ENCODE data around the gene TYSND1. TPM values are rescaled to one million over a fixed set of nuclear protein-coding genes. Genes with fewer than 3 reads are reported as not detected.

TYSND1 gene
- polyA plus RNA-seq, 1 donor from 2014 or later: 21.0 TPM

- H3K4me3 Mint-ChIP-seq: peak overlapping the region in 1 of 4 donors; percentile 48
- peaks cover 2% of the 10 kb centered on the region for H3K36me3 Mint-ChIP-seq
- H3K9me3 Mint-ChIP-seq: no peaks in the 10 kb centered on the region
- peak overlapping the region in 1 of 3 donors; percentile 97 for H3K27ac Mint-ChIP-seq
- H3K4me1 Mint-ChIP-seq: peaks cover 4 to 20% (median 13%) of the 10 kb centered on the region in 3 donors
- no peaks in the 10 kb centered on the region for H3K27me3 Mint-ChIP-seq
Observed at GRCh38 chr10:70148516-70148915, 2.0 kb upstream of the TYSND1 start.

GRCh38 chr10:70147259-70147625 lies 742 bp upstream of the TYSND1 start:
- H3K4me3 Mint-ChIP-seq: peak overlapping the region; percentile 90 to 96 (median 96)
- H3K9me3 Mint-ChIP-seq: no peaks in the 10 kb centered on the region
- no peaks in the 10 kb centered on the region for H3K27me3 Mint-ChIP-seq

GRCh38 chr10:70145666-70146488 lies 623 bp downstream of the TYSND1 start:
- Mint-ChIP-seq H3K4me3 (peak overlapping the region; percentile 90 to 96 (median 96)), H3K27me3 (no peaks in the 10 kb centered on the region), H3K36me3 (peaks cover 2% of the 10 kb centered on the region), H3K9me3 (no peaks in the 10 kb centered on the region), H3K4me1 (peaks cover 6 to 25% (median 20%) of the 10 kb centered on the region in 3 donors), H3K27ac (peak overlapping the region; percentile 87 to 97 (median 93))

More at GRCh38 chr10:70147259-70147625, 742 bp upstream of the TYSND1 start:
- Mint-ChIP-seq H3K27ac (peak overlapping the region; percentile 95 to 97 (median 96)), H3K4me1 (peaks cover 4 to 20% (median 19%) of the 10 kb centered on the region in 3 donors), H3K36me3 (peaks cover 2% of the 10 kb centered on the region)

- H3K4me1 Mint-ChIP-seq: peaks cover 6 to 28% (median 20%) of the 10 kb centered on the region in 3 donors
- no peaks in the 10 kb centered on the region for H3K9me3 Mint-ChIP-seq
- H3K4me3 Mint-ChIP-seq: peak overlapping the region; percentile 90 to 96 (median 93)
- peak overlapping the region in 2 of 3 donors; percentile 88 to 93 for H3K27ac Mint-ChIP-seq
- peaks cover 2% of the 10 kb centered on the region for H3K36me3 Mint-ChIP-seq
- no peaks in the 10 kb centered on the region for H3K27me3 Mint-ChIP-seq
Observed at GRCh38 chr10:70145166-70145665, 1.3 kb downstream of the TYSND1 start.

- Mint-ChIP-seq H3K27me3 (no peaks in the 10 kb centered on the region), H3K4me3 (peak overlapping the region; percentile 52 to 96 (median 92)), H3K36me3 (peaks cover 2% of the 10 kb centered on the region), H3K27ac (peak overlapping the region; percentile 84 to 93 (median 88)), H3K4me1 (peaks cover 6 to 24% (median 20%) of the 10 kb centered on the region in 3 donors), H3K9me3 (no peaks in the 10 kb centered on the region)
Observed at GRCh38 chr10:70144372-70145110, 2.0 kb downstream of the TYSND1 start.

GRCh38 chr10:70142555-70142954 lies 3.9 kb downstream of the TYSND1 start:
- Mint-ChIP-seq H3K36me3 (peaks cover 2% of the 10 kb centered on the region), H3K9me3 (no peaks in the 10 kb centered on the region), H3K4me1 (peaks cover 8 to 24% (median 19%) of the 10 kb centered on the region in 3 donors), H3K27me3 (no peaks in the 10 kb centered on the region), H3K27ac (peak overlapping the region in 1 of 3 donors; percentile 59), H3K4me3 (no peak overlapping the region)

- peak overlapping the region in 1 of 4 donors; percentile 57 for H3K4me3 Mint-ChIP-seq
- H3K4me1 Mint-ChIP-seq: peaks cover 10 to 19% (median 16%) of the 10 kb centered on the region in 3 donors
- H3K36me3 Mint-ChIP-seq: peaks cover 4% of the 10 kb centered on the region
- no peaks in the 10 kb centered on the region for H3K27me3 Mint-ChIP-seq
- H3K9me3 Mint-ChIP-seq: no peaks in the 10 kb centered on the region
- peak overlapping the region in 1 of 3 donors; percentile 62 for H3K27ac Mint-ChIP-seq
Observed at GRCh38 chr10:70140297-70140696, 6.2 kb downstream of the TYSND1 start.

GRCh38 chr10:70139997-70140250 lies 6.6 kb downstream of the TYSND1 start:
- Mint-ChIP-seq H3K4me3 (no peak overlapping the region), H3K4me1 (peaks cover 12 to 19% (median 16%) of the 10 kb centered on the region in 3 donors), H3K27ac (peak overlapping the region in 1 of 3 donors; percentile 62), H3K36me3 (peaks cover 4% of the 10 kb centered on the region), H3K9me3 (no peaks in the 10 kb centered on the region), H3K27me3 (no peaks in the 10 kb centered on the region)

GRCh38 chr10:70139151-70139996 lies 7.1 kb downstream of the TYSND1 start:
- Mint-ChIP-seq H3K27me3 (no peaks in the 10 kb centered on the region), H3K9me3 (no peaks in the 10 kb centered on the region), H3K36me3 (peaks cover 4% of the 10 kb centered on the region), H3K4me3 (peak overlapping the region in 1 of 4 donors; percentile 8), H3K27ac (peak overlapping the region in 1 of 3 donors; percentile 62), H3K4me1 (peaks cover 11 to 17% (median 11%) of the 10 kb centered on the region in 3 donors)

GRCh38 chr10:70137927-70138883 lies 8.3 kb downstream of the TYSND1 start:
- H3K9me3 Mint-ChIP-seq: no peaks in the 10 kb centered on the region
- H3K36me3 Mint-ChIP-seq: peaks cover 4% of the 10 kb centered on the region
- peak overlapping the region in 1 of 4 donors; percentile 29 for H3K4me3 Mint-ChIP-seq
- H3K27me3 Mint-ChIP-seq: peaks cover 2% of the 10 kb centered on the region
- H3K4me1 Mint-ChIP-seq: peaks cover 8 to 10% (median 10%) of the 10 kb centered on the region in 3 donors
- no peak overlapping the region for H3K27ac Mint-ChIP-seq

- H3K4me3 Mint-ChIP-seq: no peak overlapping the region
- H3K27me3 Mint-ChIP-seq: peaks cover 6% of the 10 kb centered on the region
- H3K9me3 Mint-ChIP-seq: no peaks in the 10 kb centered on the region
- H3K36me3 Mint-ChIP-seq: peaks cover 4% of the 10 kb centered on the region
- H3K27ac Mint-ChIP-seq: no peak overlapping the region
- peaks cover 8 to 18% (median 9%) of the 10 kb centered on the region in 3 donors for H3K4me1 Mint-ChIP-seq
Observed at GRCh38 chr10:70137135-70137534, 9.4 kb downstream of the TYSND1 start.

GRCh38 chr10:70135684-70136083 lies 10.8 kb downstream of the TYSND1 start:
- H3K36me3 Mint-ChIP-seq: peaks cover 4% of the 10 kb centered on the region
- no peak overlapping the region for H3K27ac Mint-ChIP-seq
- H3K9me3 Mint-ChIP-seq: no peaks in the 10 kb centered on the region
- H3K4me3 Mint-ChIP-seq: peak overlapping the region in 1 of 4 donors; percentile 24
- peaks cover 7 to 20% (median 12%) of the 10 kb centered on the region in 3 donors for H3K4me1 Mint-ChIP-seq
- peaks cover 7% of the 10 kb centered on the region for H3K27me3 Mint-ChIP-seq

GRCh38 chr10:70135046-70135445 lies 11.5 kb downstream of the TYSND1 start:
- peaks cover 4% of the 10 kb centered on the region for H3K36me3 Mint-ChIP-seq
- no peaks in the 10 kb centered on the region for H3K9me3 Mint-ChIP-seq
- peak overlapping the region in 1 of 4 donors; percentile 35 for H3K4me3 Mint-ChIP-seq
- H3K27me3 Mint-ChIP-seq: peaks cover 7% of the 10 kb centered on the region
- peaks cover 7 to 23% (median 12%) of the 10 kb centered on the region in 3 donors for H3K4me1 Mint-ChIP-seq
- H3K27ac Mint-ChIP-seq: no peak overlapping the region

Measured in IgD-negative memory B cell (primary cell).